ENCODE results near the gene PLSCR4.

PLSCR4 gene

GRCh38 chr3:146160321-146160963 is 90.5 kb downstream of the PLSCR4 start:
- DNase-seq: no peak

- DNase-seq: no peak
Measured at GRCh38 chr3:146159616-146160320, 91.1 kb downstream of the PLSCR4 start.

GRCh38 chr3:146159037-146159436 is 91.9 kb downstream of the PLSCR4 start:
- no peak for DNase-seq

- no peak for DNase-seq
Measured at GRCh38 chr3:146157325-146158060, 93.4 kb downstream of the PLSCR4 start.

- DNase-seq: no peak
Measured at GRCh38 chr3:146156666-146157314, 94.1 kb downstream of the PLSCR4 start.

GRCh38 chr3:146156095-146156494 is 94.8 kb downstream of the PLSCR4 start:
- DNase-seq: no peak

DNA sequence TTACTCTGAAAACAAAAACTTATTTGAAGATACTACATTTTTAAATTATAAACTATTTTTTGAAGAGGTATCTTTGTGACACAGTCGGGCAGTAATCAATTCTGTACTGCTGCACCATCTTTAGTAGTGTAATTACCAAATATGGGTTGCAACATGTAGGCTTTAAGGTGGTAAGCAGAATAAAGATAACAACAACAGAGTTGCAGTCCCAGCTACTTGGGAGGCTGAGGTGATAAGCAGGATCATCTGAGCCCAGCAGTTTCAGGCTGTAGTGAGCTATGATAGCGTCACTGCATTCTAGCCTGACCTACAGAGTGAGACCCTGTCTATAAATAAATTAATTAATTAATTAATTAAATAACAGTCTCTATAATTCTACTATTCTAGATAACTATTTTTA is 95.9 kb downstream of the PLSCR4 start:
- DNase-seq: no peak

DNA sequence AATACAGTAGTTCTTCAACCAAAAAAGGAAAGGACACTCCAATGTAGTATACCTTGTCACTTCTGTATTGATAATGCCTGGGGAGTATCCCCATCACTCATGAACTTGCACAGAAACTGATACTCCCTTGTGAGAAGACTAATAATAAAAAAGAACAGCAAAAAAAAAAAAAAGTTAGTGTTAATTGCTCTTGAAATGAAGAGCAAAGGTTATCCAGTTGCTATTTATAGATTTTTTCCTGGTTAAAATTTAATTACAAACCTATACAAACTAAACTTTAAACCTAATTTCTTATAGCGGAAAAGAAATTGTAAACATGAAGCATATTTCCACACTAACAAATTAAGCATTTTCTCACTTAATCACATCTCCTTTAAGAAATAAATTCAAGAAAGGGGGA is 96.6 kb downstream of the PLSCR4 start:
- DNase-seq: no peak

DNA sequence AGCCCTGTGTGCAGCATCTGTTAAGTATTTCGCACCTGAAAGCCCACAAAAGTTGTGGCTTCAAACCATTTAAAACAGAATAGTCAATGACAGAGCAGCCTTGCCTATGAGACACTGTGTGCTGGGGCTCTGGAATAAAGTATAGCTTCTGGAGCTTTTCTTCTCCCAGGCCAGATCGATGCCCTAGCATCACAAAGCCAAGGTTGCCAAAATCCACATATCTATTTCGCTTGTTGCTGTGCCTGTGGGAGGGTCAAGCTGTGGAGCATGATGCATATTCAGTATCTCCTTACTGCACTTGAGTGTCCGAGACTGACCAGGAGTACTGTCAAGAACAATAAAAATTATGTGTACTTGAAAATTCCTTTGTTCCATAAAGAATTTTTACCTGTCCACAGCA is 97.5 kb downstream of the PLSCR4 start:
- DNase-seq: no peak

GRCh38 chr3:146152834-146153233 is 98.1 kb downstream of the PLSCR4 start:
- DNase-seq: no peak

GRCh38 chr3:146148468-146148931 is 102.4 kb downstream of the PLSCR4 start:
- DNase-seq: no peak

DNA sequence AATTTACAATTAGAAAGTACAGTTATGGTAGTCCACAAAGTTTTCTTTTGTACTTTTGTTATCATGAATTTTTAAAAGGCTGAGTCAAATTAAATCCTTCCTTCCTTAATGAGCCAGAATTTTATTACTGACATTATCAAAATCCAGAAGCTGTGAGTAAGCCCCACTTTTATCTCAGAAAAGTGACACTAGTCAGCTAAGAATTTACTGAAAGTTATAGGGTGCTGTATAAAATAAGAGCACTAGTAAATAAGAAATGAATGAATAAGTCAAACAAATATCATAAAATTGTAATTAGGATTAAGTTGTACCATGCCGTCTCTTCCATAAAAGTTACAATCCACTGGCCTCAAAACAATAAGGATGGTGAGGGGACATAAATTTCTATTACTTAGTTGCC is 105.3 kb downstream of the PLSCR4 start:
- no peak for DNase-seq

DNA sequence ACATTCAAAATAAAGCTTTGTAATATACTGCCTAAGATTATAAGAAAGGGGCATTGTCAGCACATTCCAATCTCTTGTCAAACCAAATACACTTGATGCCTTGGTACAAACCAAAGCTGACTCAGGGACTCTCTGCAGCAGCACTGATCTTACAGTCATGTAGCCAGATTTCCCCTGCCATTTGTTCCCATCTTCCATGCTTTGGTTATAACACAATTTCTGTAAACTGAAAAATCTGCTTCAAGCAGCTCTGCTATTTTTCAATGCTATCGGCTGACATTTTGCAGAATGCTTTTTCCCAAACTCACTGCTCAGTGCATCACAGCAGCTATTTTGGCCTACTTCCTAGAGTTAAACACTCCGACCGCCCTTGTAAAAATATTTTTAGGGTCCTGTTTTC is 108.1 kb downstream of the PLSCR4 start:
- DNase-seq: no peak

Measured in RPMI8226 (cell line).